ENCODE results near the gene HBM.
"Not testable (repeated sequence)": the region's sequence is repeated elsewhere in the genome, so short reads cannot be mapped to it uniquely, and the experiment has no call there.

HBM gene

GRCh38 chr16:170788-171187 is 5.0 kb downstream of the HBM start:
- no peak for DNase-seq

- not testable (repeated sequence) for DNase-seq
Observed at GRCh38 chr16:172374-172941, 6.7 kb downstream of the HBM start, which contains the start of gene HBA2. HBA2 (plus strand) TSS chr16:172876; CDS start chr16:172913, 37 bp downstream.

GRCh38 chr16:173211-173854 is 7.6 kb downstream of the HBM start:
- not testable (repeated sequence) for DNase-seq

GRCh38 chr16:173928-174769 is 8.4 kb downstream of the HBM start:
- DNase-seq, result not testable (repeated sequence)

- DNase-seq, result no peak
Observed at GRCh38 chr16:175011-175949, 9.5 kb downstream of the HBM start.

DNA sequence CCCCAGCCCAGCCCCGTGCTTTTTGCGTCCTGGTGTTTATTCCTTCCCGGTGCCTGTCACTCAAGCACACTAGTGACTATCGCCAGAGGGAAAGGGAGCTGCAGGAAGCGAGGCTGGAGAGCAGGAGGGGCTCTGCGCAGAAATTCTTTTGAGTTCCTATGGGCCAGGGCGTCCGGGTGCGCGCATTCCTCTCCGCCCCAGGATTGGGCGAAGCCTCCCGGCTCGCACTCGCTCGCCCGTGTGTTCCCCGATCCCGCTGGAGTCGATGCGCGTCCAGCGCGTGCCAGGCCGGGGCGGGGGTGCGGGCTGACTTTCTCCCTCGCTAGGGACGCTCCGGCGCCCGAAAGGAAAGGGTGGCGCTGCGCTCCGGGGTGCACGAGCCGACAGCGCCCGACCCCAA is 10.2 kb downstream of the HBM start:
- DNase-seq, result not testable (repeated sequence)

GRCh38 chr16:176477-177382 is 11.0 kb downstream of the HBM start, which contains the start of gene HBA1:
HBA1 (plus strand) TSS chr16:176680; CDS start chr16:176717, 37 bp downstream.
- DNase-seq, result not testable (repeated sequence)

GRCh38 chr16:177394-177822 is 11.6 kb downstream of the HBM start:
- no peak for DNase-seq

GRCh38 chr16:177981-178667 is 12.3 kb downstream of the HBM start:
- no peak for DNase-seq

- DNase-seq, result no peak
Observed at GRCh38 chr16:178668-179015, 12.9 kb downstream of the HBM start.

- no peak for DNase-seq
Observed at GRCh38 chr16:179211-180092, 13.7 kb downstream of the HBM start.

DNA sequence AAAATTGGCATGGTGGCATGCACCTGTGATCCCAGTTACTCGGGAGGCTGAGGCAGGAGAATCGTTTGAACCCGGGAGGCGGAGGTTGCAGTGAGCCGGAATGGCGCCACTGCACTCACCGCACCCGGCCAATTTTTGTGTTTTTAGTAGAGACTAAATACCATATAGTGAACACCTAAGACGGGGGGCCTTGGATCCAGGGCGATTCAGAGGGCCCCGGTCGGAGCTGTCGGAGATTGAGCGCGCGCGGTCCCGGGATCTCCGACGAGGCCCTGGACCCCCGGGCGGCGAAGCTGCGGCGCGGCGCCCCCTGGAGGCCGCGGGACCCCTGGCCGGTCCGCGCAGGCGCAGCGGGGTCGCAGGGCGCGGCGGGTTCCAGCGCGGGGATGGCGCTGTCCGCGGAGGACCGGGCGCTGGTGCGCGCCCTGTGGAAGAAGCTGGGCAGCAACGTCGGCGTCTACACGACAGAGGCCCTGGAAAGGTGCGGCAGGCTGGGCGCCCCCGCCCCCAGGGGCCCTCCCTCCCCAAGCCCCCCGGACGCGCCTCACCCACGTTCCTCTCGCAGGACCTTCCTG is 14.4 kb downstream of the HBM start, which contains the start of gene HBQ1:
HBQ1 (plus strand) TSS at position 359 of the 575 bp plus-strand sequence; CDS start at position 387, 28 bp downstream.
- DNase-seq, result no peak

DNA sequence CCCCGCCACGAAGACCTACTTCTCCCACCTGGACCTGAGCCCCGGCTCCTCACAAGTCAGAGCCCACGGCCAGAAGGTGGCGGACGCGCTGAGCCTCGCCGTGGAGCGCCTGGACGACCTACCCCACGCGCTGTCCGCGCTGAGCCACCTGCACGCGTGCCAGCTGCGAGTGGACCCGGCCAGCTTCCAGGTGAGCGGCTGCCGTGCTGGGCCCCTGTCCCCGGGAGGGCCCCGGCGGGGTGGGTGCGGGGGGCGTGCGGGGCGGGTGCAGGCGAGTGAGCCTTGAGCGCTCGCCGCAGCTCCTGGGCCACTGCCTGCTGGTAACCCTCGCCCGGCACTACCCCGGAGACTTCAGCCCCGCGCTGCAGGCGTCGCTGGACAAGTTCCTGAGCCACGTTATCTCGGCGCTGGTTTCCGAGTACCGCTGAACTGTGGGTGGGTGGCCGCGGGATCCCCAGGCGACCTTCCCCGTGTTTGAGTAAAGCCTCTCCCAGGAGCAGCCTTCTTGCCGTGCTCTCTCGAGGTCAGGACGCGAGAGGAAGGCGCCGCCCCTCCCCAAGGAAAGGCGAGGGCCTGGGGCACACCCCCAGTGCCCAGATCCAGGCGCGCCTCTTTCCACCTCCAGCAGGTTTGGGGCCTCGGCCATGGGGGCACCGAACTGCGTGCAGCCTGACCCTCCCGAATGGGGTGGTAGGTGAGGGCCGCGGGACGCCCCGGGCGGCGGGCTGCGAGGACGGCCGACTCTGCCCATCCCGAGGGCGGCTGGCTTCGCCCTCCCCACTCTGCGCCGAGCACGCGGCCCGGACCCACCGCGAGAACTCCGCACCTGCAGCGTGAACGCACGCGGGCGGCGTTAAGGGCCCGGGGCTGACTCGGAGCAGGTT is 15.1 kb downstream of the HBM start:
- DNase-seq, result peak; percentile 40 to 57

- DNase-seq, result no peak
Observed at GRCh38 chr16:181565-182021, 15.8 kb downstream of the HBM start.

DNA sequence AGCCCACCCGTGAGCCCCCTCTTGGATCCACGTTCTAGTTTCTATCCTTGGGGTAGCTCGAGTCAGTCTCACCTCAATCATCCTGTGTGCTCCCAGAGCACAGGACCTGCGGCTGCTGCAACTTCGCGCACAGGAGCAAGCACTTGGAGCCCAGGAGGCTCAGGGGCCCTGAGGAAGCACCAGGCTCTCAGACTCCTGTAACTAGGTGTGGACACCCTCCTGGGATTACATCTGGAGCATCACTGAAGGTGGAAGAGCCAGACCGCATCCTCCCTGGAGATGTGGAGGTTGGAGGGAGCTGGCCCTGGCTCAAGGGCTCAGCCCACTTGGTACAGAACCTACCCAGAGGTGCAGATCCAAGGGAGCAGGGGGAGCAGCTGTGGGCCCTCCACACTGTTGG is 17.2 kb downstream of the HBM start:
- no peak for DNase-seq

DNA sequence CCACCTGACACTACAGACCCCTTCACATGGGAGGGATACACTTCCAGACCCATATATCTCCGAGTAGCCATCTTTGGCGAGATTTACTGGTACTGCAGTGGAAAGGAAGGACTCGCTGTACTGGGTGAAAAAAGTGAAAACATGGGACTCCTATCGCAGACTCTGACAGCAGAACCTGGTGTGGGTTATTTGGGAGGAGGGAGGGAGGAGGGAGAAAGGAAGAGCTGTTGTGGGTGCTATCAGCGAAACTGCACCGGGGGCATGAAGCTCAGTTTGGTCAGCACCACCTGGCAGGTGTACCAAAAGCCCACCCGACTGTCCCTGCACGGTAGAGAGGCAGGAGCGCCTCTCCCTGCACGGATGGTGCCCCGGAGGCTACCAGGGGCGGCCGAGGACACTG is 19.4 kb downstream of the HBM start:
- no peak for DNase-seq

DNA sequence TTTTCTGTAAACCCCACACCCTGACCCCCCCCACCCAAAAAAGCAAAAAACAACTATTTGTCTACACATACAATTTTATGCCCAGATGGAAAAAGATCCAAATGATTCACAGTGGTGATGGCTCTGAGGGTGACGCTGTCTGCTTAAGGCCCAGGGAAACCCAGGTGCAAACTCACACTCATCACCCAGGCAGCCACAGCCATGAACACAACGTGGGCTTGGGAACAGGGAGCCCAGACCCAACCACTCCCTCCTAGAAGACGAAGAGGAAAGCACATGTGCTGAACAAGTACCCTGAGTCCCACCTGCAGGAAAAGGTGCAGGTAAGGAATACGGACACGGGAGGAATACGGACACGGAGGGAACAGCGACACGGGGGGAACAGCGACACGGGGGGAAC is 19.9 kb downstream of the HBM start:
- no peak for DNase-seq

GRCh38 chr16:187330-187729 is 21.6 kb downstream of the HBM start:
- no peak for DNase-seq

All from NCI-H187 (cell line).